Measurements from ENCODE around the gene CDKL1. TPM values are rescaled to one million over a fixed set of nuclear protein-coding genes. Genes with fewer than 3 reads are reported as not detected.

The CDKL1 gene
- total RNA-seq, 1 experiment from 2014 or later = 5.4 TPM

DNA sequence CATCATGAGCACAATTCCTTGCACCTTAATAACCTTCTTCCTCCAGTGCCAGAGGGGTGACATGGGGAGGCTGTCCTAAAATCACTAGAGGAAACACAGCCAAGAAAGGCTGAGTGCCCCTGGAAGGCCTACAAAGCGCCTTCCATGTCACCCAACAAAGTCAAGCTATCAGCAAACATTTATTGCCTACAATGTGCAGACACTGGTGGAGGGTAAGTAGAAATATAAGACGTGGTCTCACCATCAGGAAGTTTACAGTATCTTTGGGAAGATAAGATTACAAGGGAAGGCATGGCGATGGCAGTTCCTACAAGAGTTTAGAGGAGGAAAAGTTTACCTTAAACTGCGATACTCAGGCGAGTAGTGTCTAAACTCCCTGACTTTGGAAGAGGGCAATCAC, 56.6 kb downstream of the CDKL1 start:
- no peaks in the 10 kb centered on the region for H3K36me3 ChIP-seq (ENCODE audit: control insufficient read depth, insufficient read depth, low read length)
- Mint-ChIP-seq H3K27me3 (ENCODE audit: insufficient read depth, unreplicated experiment) (no peaks in the 10 kb centered on the region), H3K36me3 (ENCODE audit: insufficient read depth, unreplicated experiment) (no peaks in the 10 kb centered on the region), H3K4me3 (ENCODE audit: unreplicated experiment) (no peak overlapping the region), H3K4me1 (ENCODE audit: low read depth, unreplicated experiment) (peaks cover 6% of the 10 kb centered on the region), H3K9me3 (ENCODE audit: unreplicated experiment) (no peaks in the 10 kb centered on the region), H3K27ac (ENCODE audit: unreplicated experiment) (no peak overlapping the region)
- POLR2A ChIA-PET = no interaction called here
- no peak overlapping the region for H3K4me3 ChIP-seq (ENCODE audit: low read depth, low read length)
- DNase-seq = no peak
- H3K27me3 ChIP-seq (replicated peaks; ENCODE audit: control insufficient read depth, insufficient read depth, low read length) = no peaks in the 10 kb centered on the region
- TF ChIP-seq, protein P1, sequence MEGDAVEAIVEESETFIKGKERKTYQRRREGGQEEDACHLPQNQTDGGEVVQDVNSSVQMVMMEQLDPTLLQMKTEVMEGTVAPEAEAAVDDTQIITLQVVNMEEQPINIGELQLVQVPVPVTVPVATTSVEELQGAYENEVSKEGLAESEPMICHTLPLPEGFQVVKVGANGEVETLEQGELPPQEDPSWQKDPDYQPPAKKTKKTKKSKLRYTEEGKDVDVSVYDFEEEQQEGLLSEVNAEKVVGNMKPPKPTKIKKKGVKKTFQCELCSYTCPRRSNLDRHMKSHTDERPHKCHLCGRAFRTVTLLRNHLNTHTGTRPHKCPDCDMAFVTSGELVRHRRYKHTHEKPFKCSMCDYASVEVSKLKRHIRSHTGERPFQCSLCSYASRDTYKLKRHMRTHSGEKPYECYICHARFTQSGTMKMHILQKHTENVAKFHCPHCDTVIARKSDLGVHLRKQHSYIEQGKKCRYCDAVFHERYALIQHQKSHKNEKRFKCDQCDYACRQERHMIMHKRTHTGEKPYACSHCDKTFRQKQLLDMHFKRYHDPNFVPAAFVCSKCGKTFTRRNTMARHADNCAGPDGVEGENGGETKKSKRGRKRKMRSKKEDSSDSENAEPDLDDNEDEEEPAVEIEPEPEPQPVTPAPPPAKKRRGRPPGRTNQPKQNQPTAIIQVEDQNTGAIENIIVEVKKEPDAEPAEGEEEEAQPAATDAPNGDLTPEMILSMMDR (IDR thresholded peaks at IDR 0.05; ENCODE audit: insufficient read depth in 1 of 2, low read depth in 1 of 2, low read length in 1 of 2, severe bottlenecking in 1 of 2, unreplicated experiment in 1 of 2) = no peak
- intact Hi-C loops (cut with micrococcal nuclease; ENCODE audit: unreplicated experiment) = loop anchor here (5.0 kb wide), 1 partner anchor 192 kb away; the partner anchor contains the start of gene MAP4K5
- no TSS peak for BruUV-seq (replicated peaks)
- H3K9me3 ChIP-seq = no peaks in the 10 kb centered on the region
- no peaks in the 10 kb centered on the region for H3K4me1 ChIP-seq
- CTCF ChIA-PET = no interaction called here

DNA sequence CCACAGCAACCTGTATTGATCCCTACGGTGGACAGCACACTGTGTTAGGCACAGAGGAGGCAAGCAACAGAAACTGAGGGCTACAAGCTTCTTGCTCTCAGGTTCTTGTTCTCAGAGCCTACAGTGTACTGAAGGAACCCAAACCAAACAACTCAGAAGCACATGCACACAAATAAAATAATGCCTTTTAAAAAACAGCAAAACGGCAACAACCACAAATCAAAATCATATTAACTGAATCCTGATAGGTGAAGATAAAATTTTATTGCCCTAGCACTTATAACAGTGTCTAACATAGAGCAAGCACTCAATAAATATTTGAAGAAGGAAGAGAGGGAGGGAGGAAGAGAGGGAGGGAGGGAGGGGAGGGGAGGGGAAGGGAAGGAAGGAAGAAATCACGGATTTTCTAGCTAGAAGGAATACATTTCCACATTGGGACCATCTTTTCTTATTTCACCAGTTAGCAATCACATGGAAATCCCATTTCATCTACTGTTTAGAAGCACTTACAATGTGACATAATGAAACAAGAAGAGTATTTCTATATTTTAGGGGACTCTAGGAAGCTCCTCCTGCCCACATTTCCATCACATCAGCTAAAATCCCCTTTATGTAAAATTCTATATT, 57.4 kb downstream of the CDKL1 start:
- intact Hi-C loops (cut with micrococcal nuclease; ENCODE audit: unreplicated experiment) = no loop called here
- BruUV-seq (replicated peaks) = no TSS peak

DNA sequence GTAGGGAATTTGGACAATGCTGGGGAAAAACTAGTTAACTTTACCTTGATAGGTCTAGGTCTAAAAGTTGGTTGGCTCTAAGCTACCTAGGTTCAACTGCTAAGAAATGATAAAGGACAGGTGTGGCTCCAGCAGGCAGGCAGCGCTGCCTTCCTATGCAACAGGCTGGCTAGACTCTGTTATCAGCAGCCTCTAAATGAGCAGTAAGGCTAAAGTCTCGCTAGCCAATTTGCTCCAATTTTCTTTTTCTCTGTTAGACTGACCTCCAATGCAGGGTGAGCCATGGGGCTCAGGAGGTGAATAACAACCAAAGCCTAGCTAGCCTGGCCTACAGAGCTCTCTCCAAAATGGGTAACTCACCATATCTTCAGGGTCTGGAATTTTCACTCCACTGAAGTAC, 58.1 kb downstream of the CDKL1 start:
- intact Hi-C loops (cut with micrococcal nuclease; ENCODE audit: unreplicated experiment) = no loop called here
- no peak for DNase-seq
- Histone ChIP-seq H3K36me3 (ENCODE audit: control insufficient read depth, insufficient read depth, low read length) (no peaks in the 10 kb centered on the region), H3K27me3 (replicated peaks; ENCODE audit: control insufficient read depth, insufficient read depth, low read length) (no peaks in the 10 kb centered on the region), H3K9me3 (no peaks in the 10 kb centered on the region), H3K4me3 (ENCODE audit: low read depth, low read length) (no peak overlapping the region), H3K4me1 (no peaks in the 10 kb centered on the region)
- TF ChIP-seq, protein P1 (IDR thresholded peaks at IDR 0.05; ENCODE audit: insufficient read depth in 1 of 2, low read depth in 1 of 2, low read length in 1 of 2, severe bottlenecking in 1 of 2, unreplicated experiment in 1 of 2) = no peak
- H3K36me3 Mint-ChIP-seq (ENCODE audit: insufficient read depth, unreplicated experiment) = no peaks in the 10 kb centered on the region
- peaks cover 6% of the 10 kb centered on the region for H3K4me1 Mint-ChIP-seq (ENCODE audit: low read depth, unreplicated experiment)
- no peaks in the 10 kb centered on the region for H3K27me3 Mint-ChIP-seq (ENCODE audit: insufficient read depth, unreplicated experiment)
- no TSS peak for BruUV-seq (replicated peaks)
- ChIA-PET CTCF (interaction anchor here (0.9 kb wide), 1 partner anchor 20 kb away, joined by 4 read pairs; no protein-coding TSS in a partner anchor), POLR2A (no interaction called here)
- H3K4me3 Mint-ChIP-seq (ENCODE audit: unreplicated experiment) = no peak overlapping the region
- H3K9me3 Mint-ChIP-seq (ENCODE audit: unreplicated experiment) = no peaks in the 10 kb centered on the region
- H3K27ac Mint-ChIP-seq (ENCODE audit: unreplicated experiment) = no peak overlapping the region

More for the DNA sequence above, 57.4 kb downstream of the CDKL1 start:
- H3K4me3 Mint-ChIP-seq (ENCODE audit: unreplicated experiment) = no peak overlapping the region
- H3K27me3 Mint-ChIP-seq (ENCODE audit: insufficient read depth, unreplicated experiment) = no peaks in the 10 kb centered on the region
- no peak overlapping the region for H3K27ac Mint-ChIP-seq (ENCODE audit: unreplicated experiment)
- H3K4me1 Mint-ChIP-seq (ENCODE audit: low read depth, unreplicated experiment) = peaks cover 6% of the 10 kb centered on the region
- Histone ChIP-seq H3K9me3 (no peaks in the 10 kb centered on the region), H3K27me3 (replicated peaks; ENCODE audit: control insufficient read depth, insufficient read depth, low read length) (no peaks in the 10 kb centered on the region), H3K4me3 (ENCODE audit: low read depth, low read length) (no peak overlapping the region), H3K4me1 (no peaks in the 10 kb centered on the region), H3K36me3 (ENCODE audit: control insufficient read depth, insufficient read depth, low read length) (no peaks in the 10 kb centered on the region)
- H3K36me3 Mint-ChIP-seq (ENCODE audit: insufficient read depth, unreplicated experiment) = no peaks in the 10 kb centered on the region
- TF ChIP-seq, protein P1 (IDR thresholded peaks at IDR 0.05; ENCODE audit: insufficient read depth in 1 of 2, low read depth in 1 of 2, low read length in 1 of 2, severe bottlenecking in 1 of 2, unreplicated experiment in 1 of 2) = no peak
- CTCF ChIA-PET = interaction anchor here (0.9 kb wide), 1 partner anchor 21 kb away, joined by 4 read pairs; no protein-coding TSS in a partner anchor
- POLR2A ChIA-PET = no interaction called here
- DNase-seq = no peak
- no peaks in the 10 kb centered on the region for H3K9me3 Mint-ChIP-seq (ENCODE audit: unreplicated experiment)
